NAMALWA (cell line): Measurements from ENCODE around the gene MYL10.

Experiments used
- DNase-seq: peaks from one replicate; pipeline ENCODE4 v3.0.0-alpha.2; 2015; ENCODE audit warnings: low spot score

The MYL10 gene

GRCh38 chr7:101565601-101566209 lies 63.4 kb downstream of the MYL10 start:
- no peak for DNase-seq

DNA sequence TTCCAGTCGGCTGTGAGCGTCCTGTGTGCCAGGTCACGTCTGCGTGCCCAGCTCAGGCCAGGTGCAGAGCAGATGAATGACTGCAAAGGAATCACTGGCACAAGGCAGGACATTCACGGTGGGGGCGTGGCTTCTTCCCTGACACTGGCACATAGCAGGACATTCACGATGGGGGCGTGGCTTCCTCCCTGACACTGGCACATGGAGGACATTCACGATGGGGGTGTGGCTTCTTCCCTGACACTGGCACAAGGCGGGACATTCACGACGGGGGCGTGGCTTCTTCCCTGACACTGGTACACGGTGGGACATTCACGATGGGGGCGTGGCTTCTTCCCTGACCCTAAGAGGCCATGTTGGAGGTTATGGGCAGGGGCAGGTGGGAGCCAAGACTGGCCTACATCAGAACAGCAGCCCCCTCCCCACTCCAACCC lies 64.3 kb downstream of the MYL10 start:
- DNase-seq = peak; percentile 54

- no peak for DNase-seq
Measured at GRCh38 chr7:101563943-101564777, 64.9 kb downstream of the MYL10 start.
